K562 (cell line): ENCODE results near the gene PTPRG.

Experiments used
- CTCF ChIP-seq, 3 experiments: IDR thresholded peaks in 2 of 3; conservative IDR thresholded peaks in 1 of 3; 2 replicates each; pipeline ENCODE4 v1.5.1; 2011 to 2012; ENCODE audit warnings: low read length in 3 of 3, mild to moderate bottlenecking in 3 of 3, control low read depth in 2 of 3, improper control_type of control experiment in 1 of 3, inconsistent platforms in 1 of 3, low read depth in 1 of 3, mixed read lengths in 1 of 3, moderate library complexity in 1 of 3; ENCODE audit not compliant: insufficient read depth in 2 of 3
- FOSL1 ChIP-seq: fragments of 200-800 bp; sonication (Bioruptor generic); conservative IDR thresholded peaks from 2 replicates; pipeline ENCODE4 v1.6.1; 2016; ENCODE audit warnings: missing genetic modification characterization, missing compliant biosample characterization
- GABPA ChIP-seq: fragments of 200-800 bp; sonication (Bioruptor generic); conservative IDR thresholded peaks from 2 replicates; pipeline ENCODE4 v1.6.1; 2016; ENCODE audit warnings: low read depth, missing genetic modification characterization, missing compliant biosample characterization
- GATAD2A ChIP-seq: fragments of 450-650 bp; IDR thresholded peaks from 2 replicates; pipeline ENCODE4 v1.6.1; 2017
- KDM5B ChIP-seq: fragments of 200-600 bp; sonication (generic); IDR thresholded peaks from 2 replicates; pipeline ENCODE4 v1.6.1; 2012; ENCODE audit warnings: low read depth, mild to moderate bottlenecking, moderate library complexity, low read length, control low read depth, inconsistent platforms; ENCODE audit not compliant: insufficient replicate concordance
- MNT ChIP-seq, 2 experiments: fragments of 450-650 bp; conservative IDR thresholded peaks; 2 replicates each; pipeline ENCODE4 v1.6.1; 2017; ENCODE audit warnings: mild to moderate bottlenecking in 2 of 2, moderate library complexity in 2 of 2
- RAD21 ChIP-seq, 2 experiments: fragments of 250-450 bp in 1 of 2; fragments of 450-650 bp in 1 of 2; sonication (Bioruptor Pico) in 1 of 2; formaldehyde crosslinking in 1 of 2; IDR thresholded peaks in 1 of 2; conservative IDR thresholded peaks in 1 of 2; 2 replicates each; pipeline versions ENCODE4 v1.4.0 to v1.8.0; 2020 to 2022; ENCODE audit warnings: mild to moderate bottlenecking in 2 of 2, moderate library complexity in 1 of 2
- SFPQ ChIP-seq: fragments of 200-400 bp; formaldehyde crosslinking; IDR thresholded peaks from 2 replicates; pipeline ENCODE4 v1.6.1; 2017; ENCODE audit warnings: mild to moderate bottlenecking, low read depth, low read length, moderate library complexity
- ZNF644 ChIP-seq: fragments of 200-800 bp; sonication (Bioruptor generic); IDR thresholded peaks from 2 replicates; pipeline ENCODE4 v1.6.1; 2016; ENCODE audit warnings: low read depth, missing genetic modification characterization, missing compliant biosample characterization
- ZNF780A ChIP-seq: fragments of 250-450 bp; sonication (Bioruptor Pico); IDR thresholded peaks from 2 replicates; pipeline ENCODE4 v1.5.0; 2021; ENCODE audit warnings: mild to moderate bottlenecking

GRCh38 chr3:61844346-61844745 is 283.0 kb downstream of the PTPRG start:
- TF ChIP-seq FOSL1 (no peak), KDM5B (no peak), GABPA (no peak), ZNF644 (tag) (no peak), CTCF (IDR thresholded peaks at IDR 0.05 in 2 of 3, conservative IDR thresholded peaks at IDR 0.05 in 1 of 3; ENCODE audit: insufficient read depth in 2 of 3, low read depth in 1 of 3, low read length in 3 of 3) (no peak), SFPQ (no peak), GATAD2A (no peak), ZNF780A (no peak), RAD21 (CRISPR knock-in tag; conservative IDR thresholded peaks at IDR 0.05 in 1 of 2, IDR thresholded peaks at IDR 0.05 in 1 of 2) (no peak), MNT (conservative IDR thresholded peaks at IDR 0.05) (no peak)
